Daoy (cell line): ENCODE measurements around the gene DOCK4. TPM values are rescaled to one million over a fixed set of nuclear protein-coding genes. Genes with fewer than 3 reads are reported as not detected.

Source experiments
- DNase-seq: peaks from one replicate; pipeline ENCODE4 v3.0.0-alpha.2; 2015; ENCODE audit warnings: low read depth
- total RNA-seq: library from RNA; depleted of rRNA; stranded (reverse); fragments of >200 nt; shearing (Covaris generic); gene quantifications from 2 replicates; pipeline ENCODE4 v1.2.3, GENCODE V29; 2014

DOCK4 gene
- total RNA-seq, 1 experiment from 2014 or later = 17.2 TPM

- peak; percentile 76 for DNase-seq
Observed at GRCh38 chr7:111735661-111736551, 470.3 kb downstream of the DOCK4 start.

- DNase-seq = no peak
Observed at GRCh38 chr7:111734954-111735660, 471.1 kb downstream of the DOCK4 start.

GRCh38 chr7:111732923-111733322 is 473.3 kb downstream of the DOCK4 start:
- DNase-seq = no peak

GRCh38 chr7:111730476-111731300 is 475.5 kb downstream of the DOCK4 start:
- peak; percentile 50 for DNase-seq

- DNase-seq = no peak
Observed at GRCh38 chr7:111730057-111730456, 476.1 kb downstream of the DOCK4 start.

GRCh38 chr7:111729483-111729882 is 476.7 kb downstream of the DOCK4 start:
- DNase-seq = no peak

GRCh38 chr7:111728635-111728995 is 477.6 kb downstream of the DOCK4 start:
- DNase-seq = no peak

- no peak for DNase-seq
Observed at GRCh38 chr7:111727905-111728634, 478.1 kb downstream of the DOCK4 start.

- no peak for DNase-seq
Observed at GRCh38 chr7:111718886-111719285, 487.3 kb downstream of the DOCK4 start.

GRCh38 chr7:111711426-111712065 is 494.7 kb downstream of the DOCK4 start:
- no peak for DNase-seq

GRCh38 chr7:111710839-111711380 is 495.3 kb downstream of the DOCK4 start:
- DNase-seq = no peak

GRCh38 chr7:111708072-111708471 is 498.1 kb downstream of the DOCK4 start:
- DNase-seq = no peak

GRCh38 chr7:111705807-111706206 is 500.4 kb downstream of the DOCK4 start:
- DNase-seq = no peak

- DNase-seq = no peak
Observed at GRCh38 chr7:111697771-111698170, 508.4 kb downstream of the DOCK4 start.

GRCh38 chr7:111694376-111694775 is 511.8 kb downstream of the DOCK4 start:
- DNase-seq = no peak

GRCh38 chr7:111690364-111691111 is 515.7 kb downstream of the DOCK4 start:
- no peak for DNase-seq

GRCh38 chr7:111685349-111685748 is 520.9 kb downstream of the DOCK4 start:
- no peak for DNase-seq

GRCh38 chr7:111682588-111683340 is 523.4 kb downstream of the DOCK4 start:
- no peak for DNase-seq

- no peak for DNase-seq
Observed at GRCh38 chr7:111681242-111681641, 525.0 kb downstream of the DOCK4 start.
